GM23338 (cell line): ENCODE data around the gene MPHOSPH10.

Source experiments
- CREB1 ChIP-seq: fragments of 250-450 bp; sonication (Bioruptor Pico); IDR thresholded peaks from 2 replicates; pipeline ENCODE4 v1.5.0; 2020; ENCODE audit warnings: low read depth, mild to moderate bottlenecking, moderate library complexity
- EZH2phosphoT487 ChIP-seq: fragments of 200-600 bp; sonication (generic); IDR thresholded peaks from one replicate; pipeline ENCODE4 v1.8.1; 2018; ENCODE audit warnings: antibody characterized with exemption; ENCODE audit not compliant: unreplicated experiment
- POLR2AphosphoS5 ChIP-seq: IDR thresholded peaks from 2 replicates; pipeline ENCODE4 v1.6.1; 2016; ENCODE audit warnings: antibody characterized with exemption, low read depth
- ZNF331 ChIP-seq: fragments of 250-450 bp; sonication (Bioruptor Pico); IDR thresholded peaks from 2 replicates; pipeline ENCODE4 v1.5.0; 2020; ENCODE audit warnings: low read depth, mild to moderate bottlenecking, moderate library complexity
- TF ChIP-seq, protein P1 (sequence below), 2 experiments: fragments of 200-600 bp in 1 of 2; sonication (generic) in 1 of 2; conservative IDR thresholded peaks; 2 replicates each; pipeline versions ENCODE4 v1.5.1 to v1.6.1; 2016 to 2017; ENCODE audit warnings: antibody characterized with exemption in 2 of 2, low read depth in 2 of 2, mild to moderate bottlenecking in 2 of 2, moderate library complexity in 1 of 2

DNA sequence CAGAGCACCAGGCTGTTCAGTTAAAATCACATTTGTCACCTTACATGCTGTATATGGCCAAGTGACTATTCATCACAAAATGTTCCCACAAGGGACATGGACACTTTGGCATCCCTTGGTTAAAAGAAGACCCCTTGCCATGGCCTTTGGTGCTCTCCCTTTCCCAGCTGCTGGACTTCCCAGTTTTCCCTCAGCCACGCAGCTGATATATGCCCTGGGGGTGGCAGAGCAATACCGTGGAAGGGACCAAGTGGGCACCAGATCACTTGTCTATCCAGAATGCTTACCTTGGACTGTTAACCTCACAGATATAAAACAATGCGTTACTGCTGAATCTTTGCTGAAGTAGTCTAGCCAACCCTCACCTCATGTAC, 61.1 kb downstream of the MPHOSPH10 start:
- TF ChIP-seq, protein P1, sequence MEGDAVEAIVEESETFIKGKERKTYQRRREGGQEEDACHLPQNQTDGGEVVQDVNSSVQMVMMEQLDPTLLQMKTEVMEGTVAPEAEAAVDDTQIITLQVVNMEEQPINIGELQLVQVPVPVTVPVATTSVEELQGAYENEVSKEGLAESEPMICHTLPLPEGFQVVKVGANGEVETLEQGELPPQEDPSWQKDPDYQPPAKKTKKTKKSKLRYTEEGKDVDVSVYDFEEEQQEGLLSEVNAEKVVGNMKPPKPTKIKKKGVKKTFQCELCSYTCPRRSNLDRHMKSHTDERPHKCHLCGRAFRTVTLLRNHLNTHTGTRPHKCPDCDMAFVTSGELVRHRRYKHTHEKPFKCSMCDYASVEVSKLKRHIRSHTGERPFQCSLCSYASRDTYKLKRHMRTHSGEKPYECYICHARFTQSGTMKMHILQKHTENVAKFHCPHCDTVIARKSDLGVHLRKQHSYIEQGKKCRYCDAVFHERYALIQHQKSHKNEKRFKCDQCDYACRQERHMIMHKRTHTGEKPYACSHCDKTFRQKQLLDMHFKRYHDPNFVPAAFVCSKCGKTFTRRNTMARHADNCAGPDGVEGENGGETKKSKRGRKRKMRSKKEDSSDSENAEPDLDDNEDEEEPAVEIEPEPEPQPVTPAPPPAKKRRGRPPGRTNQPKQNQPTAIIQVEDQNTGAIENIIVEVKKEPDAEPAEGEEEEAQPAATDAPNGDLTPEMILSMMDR (conservative IDR thresholded peaks at IDR 0.05; ENCODE audit: low read depth in 2 of 2): no peak
- TF ChIP-seq EZH2phosphoT487: no peak
- no peak for TF ChIP-seq POLR2AphosphoS5
- no peak for TF ChIP-seq ZNF331
- TF ChIP-seq CREB1 (CRISPR knock-in tag): no peak
